ACC112 (cell line): ENCODE measurements around the gene FOXL3.

ENCODE experiments used
- H2AFZ ChIP-seq: fragments of 200-600 bp; sonication (generic); one replicate; pipeline ENCODE4 v1.6.0; 2017; ENCODE audit warnings: antibody characterized with exemption, low read length; ENCODE audit not compliant: unreplicated experiment
- H3K27ac ChIP-seq: fragments of 200-600 bp; sonication (generic); 2 replicates; pipeline ENCODE4 v1.5.1; 2014; ENCODE audit warnings: low read depth, mild to moderate bottlenecking, antibody characterized with exemption, low read length, moderate library complexity
- H3K27me3 ChIP-seq: fragments of 200-600 bp; sonication (generic); 2 replicates; pipeline ENCODE4 v1.6.1; 2014; ENCODE audit warnings: mild to moderate bottlenecking, antibody characterized with exemption, low read length, moderate library complexity, mixed read lengths; ENCODE audit not compliant: insufficient read depth
- H3K36me3 ChIP-seq: fragments of 200-600 bp; sonication (generic); 2 replicates; pipeline ENCODE4 v1.6.1; 2016; ENCODE audit warnings: mild to moderate bottlenecking, antibody characterized with exemption, low read length, moderate library complexity, mixed read lengths; ENCODE audit not compliant: insufficient read depth
- H3K4me1 ChIP-seq: fragments of 200-600 bp; sonication (generic); one replicate; pipeline ENCODE4 v1.6.1; 2016; ENCODE audit warnings: low read length, mixed read lengths; ENCODE audit not compliant: insufficient read depth, unreplicated experiment, control insufficient read depth
- H3K4me3 ChIP-seq: fragments of 200-600 bp; sonication (generic); 2 replicates; pipeline ENCODE4 v1.5.1; 2014; ENCODE audit warnings: mild to moderate bottlenecking, low read depth, low read length
- H3K79me2 ChIP-seq: fragments of 200-600 bp; sonication (generic); one replicate; pipeline ENCODE4 v1.6.0; 2016; ENCODE audit warnings: low read length; ENCODE audit not compliant: control insufficient read depth, unreplicated experiment, insufficient read depth

FOXL3 gene

GRCh38 chr7:318878-319661 is 29.1 kb downstream of the FOXL3 start:
- no peak overlapping the region for H3K27ac ChIP-seq
- H3K27me3 ChIP-seq, result peaks cover 44% of the 10 kb centered on the region
- H3K79me2 ChIP-seq, result no peaks in the 10 kb centered on the region
- no peaks in the 10 kb centered on the region for H3K4me1 ChIP-seq
- H3K4me3 ChIP-seq, result no peak overlapping the region
- no peak overlapping the region for H2AFZ ChIP-seq
- no peaks in the 10 kb centered on the region for H3K36me3 ChIP-seq

DNA sequence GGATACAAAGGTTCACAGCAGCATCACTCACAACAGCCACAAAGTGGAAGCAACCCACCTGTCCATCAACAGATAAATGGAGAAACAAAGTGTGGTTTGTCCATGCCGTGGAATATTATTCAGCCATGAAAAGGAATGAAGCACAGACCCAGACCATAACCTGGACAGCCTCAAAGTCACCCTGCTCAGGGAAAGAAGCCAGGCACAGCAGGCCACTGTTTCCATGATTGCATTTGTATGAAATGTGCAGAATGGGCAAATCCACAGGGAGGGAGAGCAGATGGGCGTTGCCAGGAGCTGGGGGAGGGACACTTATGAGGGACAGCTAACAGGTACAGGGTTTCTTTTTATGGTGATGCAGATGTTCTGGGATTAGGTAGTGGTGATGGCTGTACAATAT is 30.3 kb downstream of the FOXL3 start:
- Histone ChIP-seq H3K27ac (no peak overlapping the region), H3K79me2 (no peaks in the 10 kb centered on the region), H2AFZ (no peak overlapping the region), H3K4me3 (no peak overlapping the region), H3K4me1 (no peaks in the 10 kb centered on the region), H3K27me3 (peaks cover 32% of the 10 kb centered on the region), H3K36me3 (no peaks in the 10 kb centered on the region)

GRCh38 chr7:322111-322671 is 32.2 kb downstream of the FOXL3 start:
- Histone ChIP-seq H3K4me3 (no peak overlapping the region), H3K27ac (no peak overlapping the region), H2AFZ (no peak overlapping the region), H3K79me2 (no peaks in the 10 kb centered on the region), H3K4me1 (no peaks in the 10 kb centered on the region), H3K36me3 (no peaks in the 10 kb centered on the region), H3K27me3 (peaks cover 20% of the 10 kb centered on the region)

DNA sequence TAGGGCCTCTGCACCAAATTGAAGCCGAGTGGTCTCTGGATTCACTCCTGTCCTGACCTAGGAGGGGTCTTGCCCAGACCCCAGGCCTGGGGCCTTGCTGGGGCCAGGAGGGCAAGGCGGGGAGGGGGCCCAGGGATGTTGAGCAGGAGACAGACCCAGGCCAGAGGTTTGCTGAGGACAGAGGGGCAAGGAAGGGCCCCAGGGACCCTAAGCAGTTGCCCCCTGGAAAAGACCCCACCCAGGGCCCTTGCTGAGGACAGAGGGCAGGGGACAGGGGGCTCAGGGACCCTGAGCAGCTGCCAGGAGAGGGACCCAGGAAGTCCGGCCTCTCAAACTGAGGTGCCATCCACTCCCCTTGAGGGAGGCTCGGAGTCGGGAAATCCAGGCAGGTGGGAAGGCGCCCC is 32.7 kb downstream of the FOXL3 start:
- Histone ChIP-seq H2AFZ (no peak overlapping the region), H3K4me1 (no peaks in the 10 kb centered on the region), H3K4me3 (no peak overlapping the region), H3K27ac (no peak overlapping the region), H3K79me2 (no peaks in the 10 kb centered on the region), H3K36me3 (no peaks in the 10 kb centered on the region), H3K27me3 (peaks cover 20% of the 10 kb centered on the region)

DNA sequence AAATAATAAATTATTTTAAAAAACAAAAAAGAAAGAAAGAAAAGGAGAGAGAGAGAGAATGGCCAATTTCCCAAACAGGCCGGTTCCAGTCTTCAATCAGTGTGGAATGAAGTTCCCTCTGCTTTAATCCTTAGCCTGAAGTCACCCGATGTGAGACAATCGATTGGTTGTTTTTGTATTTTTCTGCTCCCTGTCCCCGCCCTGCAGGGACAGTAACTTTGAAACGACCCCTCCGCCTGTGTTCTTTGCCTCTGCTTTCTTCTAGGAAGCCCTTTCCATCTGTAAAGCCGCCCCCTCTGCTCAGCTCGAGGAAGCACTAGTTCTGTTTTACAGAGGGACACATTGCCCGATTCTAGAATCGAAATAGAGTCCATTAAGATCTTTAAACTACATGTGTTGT is 33.4 kb downstream of the FOXL3 start:
- Histone ChIP-seq H3K27ac (no peak overlapping the region), H3K27me3 (peaks cover 21% of the 10 kb centered on the region), H3K4me1 (no peaks in the 10 kb centered on the region), H2AFZ (no peak overlapping the region), H3K4me3 (no peak overlapping the region), H3K79me2 (no peaks in the 10 kb centered on the region), H3K36me3 (no peaks in the 10 kb centered on the region)

GRCh38 chr7:324011-324410 is 34.0 kb downstream of the FOXL3 start:
- H3K4me1 ChIP-seq, result no peaks in the 10 kb centered on the region
- H3K4me3 ChIP-seq, result no peak overlapping the region
- H3K27ac ChIP-seq, result no peak overlapping the region
- H3K27me3 ChIP-seq, result peaks cover 25% of the 10 kb centered on the region
- H2AFZ ChIP-seq, result no peak overlapping the region
- no peaks in the 10 kb centered on the region for H3K36me3 ChIP-seq
- no peaks in the 10 kb centered on the region for H3K79me2 ChIP-seq

DNA sequence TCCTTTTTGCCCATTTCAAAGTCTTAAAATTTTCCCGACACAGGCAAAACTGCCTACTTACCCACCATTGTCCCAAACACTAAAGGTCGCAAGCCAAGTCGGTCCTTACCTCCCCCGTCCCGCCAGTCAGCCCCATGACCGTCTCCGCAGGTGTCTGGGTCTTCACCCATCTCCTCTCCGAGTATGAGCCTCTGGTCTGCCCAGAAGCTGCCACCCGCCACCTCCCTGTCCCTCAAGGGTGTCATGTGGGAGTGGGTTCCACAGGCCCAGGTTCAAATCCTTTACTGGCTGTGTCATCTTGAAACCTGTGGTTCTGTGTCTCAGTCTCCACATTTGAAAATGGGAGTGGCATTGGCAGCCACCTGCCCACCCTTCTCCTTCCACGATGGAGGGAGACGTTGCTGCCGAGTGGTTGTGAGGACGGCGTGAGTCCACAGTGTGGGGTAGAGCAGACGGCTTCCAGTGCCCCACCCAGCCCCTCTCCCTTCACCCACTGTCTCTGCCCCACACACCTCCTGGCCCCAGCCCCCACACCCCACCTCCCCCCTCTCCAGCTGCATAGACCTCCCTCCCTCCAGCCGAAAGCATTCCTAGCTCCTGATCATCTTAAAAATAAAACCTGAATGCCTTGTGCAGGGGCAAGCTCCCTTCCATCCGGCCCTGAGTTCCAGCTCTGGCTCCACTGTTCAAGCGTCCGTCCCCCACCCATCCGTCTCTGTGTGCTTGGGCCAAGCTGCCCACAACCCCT is 35.3 kb downstream of the FOXL3 start:
- Histone ChIP-seq H3K4me1 (no peaks in the 10 kb centered on the region), H3K79me2 (no peaks in the 10 kb centered on the region), H2AFZ (no peak overlapping the region), H3K36me3 (no peaks in the 10 kb centered on the region), H3K4me3 (no peak overlapping the region), H3K27ac (no peak overlapping the region), H3K27me3 (peaks cover 13% of the 10 kb centered on the region; the same call in 1 of the 2 replicates)

DNA sequence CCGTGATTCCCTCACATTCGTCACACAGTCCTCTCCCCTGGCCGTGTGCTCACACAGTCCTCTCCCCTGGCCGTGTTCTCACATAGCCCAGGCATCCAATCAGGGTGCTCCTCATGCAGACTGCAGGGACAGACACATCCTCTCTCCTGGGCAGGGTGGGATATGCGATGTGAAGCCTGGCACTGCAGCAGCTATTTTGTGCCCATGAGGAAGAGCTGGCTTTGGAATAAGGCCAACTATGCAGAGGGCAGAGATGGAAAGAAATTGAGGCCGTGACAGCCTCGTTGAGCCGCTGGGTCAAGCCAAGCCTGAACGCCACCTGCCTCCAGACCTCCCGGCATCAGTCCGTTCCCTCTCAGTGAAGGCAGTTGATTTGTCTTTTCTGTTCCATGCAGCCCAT is 35.8 kb downstream of the FOXL3 start:
- Histone ChIP-seq H2AFZ (no peak overlapping the region), H3K27ac (no peak overlapping the region), H3K36me3 (no peaks in the 10 kb centered on the region), H3K27me3 (peaks cover 12% of the 10 kb centered on the region), H3K4me1 (no peaks in the 10 kb centered on the region), H3K79me2 (no peaks in the 10 kb centered on the region), H3K4me3 (no peak overlapping the region)

GRCh38 chr7:326273-326672 is 36.3 kb downstream of the FOXL3 start:
- Histone ChIP-seq H3K27me3 (peaks cover 16% of the 10 kb centered on the region), H2AFZ (no peak overlapping the region), H3K36me3 (no peaks in the 10 kb centered on the region), H3K4me1 (no peaks in the 10 kb centered on the region), H3K79me2 (no peaks in the 10 kb centered on the region), H3K4me3 (no peak overlapping the region), H3K27ac (no peak overlapping the region)

- Histone ChIP-seq H3K27ac (no peak overlapping the region), H3K4me3 (no peak overlapping the region), H2AFZ (no peak overlapping the region), H3K79me2 (no peaks in the 10 kb centered on the region), H3K27me3 (peaks cover 16% of the 10 kb centered on the region), H3K36me3 (no peaks in the 10 kb centered on the region), H3K4me1 (no peaks in the 10 kb centered on the region)
Observed at GRCh38 chr7:326809-327232, 36.9 kb downstream of the FOXL3 start.
